Type B pancreatic cell (in vitro differentiated cells): ENCODE data around the gene FSTL3. TPM values are rescaled to one million over a fixed set of nuclear protein-coding genes. Genes with fewer than 3 reads are reported as not detected.

Source experiments
- DNase-seq: peaks from one replicate; pipeline ENCODE4 v3.0.0; 2021; ENCODE audit warnings: mixed read lengths; ENCODE audit not compliant: unreplicated experiment; ENCODE audit errors: extremely low spot score
- H3K27ac Mint-ChIP-seq: 2 replicates; pipeline ENCODE4 v1.8.0; 2021; ENCODE audit warnings: mild to moderate bottlenecking, mixed read lengths
- H3K27me3 Mint-ChIP-seq: 2 replicates; pipeline ENCODE4 v1.8.0; 2021; ENCODE audit warnings: mixed read lengths
- H3K36me3 Mint-ChIP-seq: 2 replicates; pipeline ENCODE4 v1.8.0; 2021; ENCODE audit warnings: mixed read lengths
- H3K4me1 Mint-ChIP-seq: one replicate; pipeline ENCODE4 v1.8.0; 2021; ENCODE audit warnings: mixed read lengths; ENCODE audit not compliant: unreplicated experiment
- H3K4me3 Mint-ChIP-seq: 2 replicates; pipeline ENCODE4 v1.8.0; 2021; ENCODE audit warnings: mild to moderate bottlenecking, mixed read lengths
- H3K9me3 Mint-ChIP-seq: 2 replicates; pipeline ENCODE4 v1.8.0; 2021; ENCODE audit warnings: mixed read lengths
- CTCF ChIP-seq: fragments of 200-600 bp; sonication (generic); conservative IDR thresholded peaks from 2 replicates; pipeline ENCODE4 v1.5.0; 2021; ENCODE audit warnings: antibody characterized with exemption, mild to moderate bottlenecking
- total RNA-seq: library from RNA; stranded (reverse); gene quantifications from 2 replicates; pipeline ENCODE4 v1.2.1, GENCODE V29; 2021; ENCODE audit warnings: low replicate concordance

Gene FSTL3
- total RNA-seq, 1 donor from 2014 or later: 11.0 TPM

- H3K4me1 Mint-ChIP-seq: peaks cover 4% of the 10 kb centered on the region
- DNase-seq: no peak
- H3K27ac Mint-ChIP-seq: no peak overlapping the region
- H3K4me3 Mint-ChIP-seq: no peak overlapping the region
- H3K36me3 Mint-ChIP-seq: no peaks in the 10 kb centered on the region
- no peak for TF ChIP-seq CTCF
- H3K27me3 Mint-ChIP-seq: no peaks in the 10 kb centered on the region
- no peaks in the 10 kb centered on the region for H3K9me3 Mint-ChIP-seq
These were observed 53.9 kb downstream of the FSTL3 start for GRCh38 chr19:729965-730668.

GRCh38 chr19:731000-731399 lies 54.8 kb downstream of the FSTL3 start:
- no peak overlapping the region for H3K27ac Mint-ChIP-seq
- H3K9me3 Mint-ChIP-seq: no peaks in the 10 kb centered on the region
- no peaks in the 10 kb centered on the region for H3K36me3 Mint-ChIP-seq
- TF ChIP-seq CTCF: no peak
- H3K4me1 Mint-ChIP-seq: peaks cover 4% of the 10 kb centered on the region
- no peaks in the 10 kb centered on the region for H3K27me3 Mint-ChIP-seq
- no peak overlapping the region for H3K4me3 Mint-ChIP-seq
- no peak for DNase-seq

GRCh38 chr19:732148-733069 lies 56.2 kb downstream of the FSTL3 start:
- TF ChIP-seq CTCF: no peak

More at GRCh38 chr19:732148-733069, 56.2 kb downstream of the FSTL3 start:
- H3K9me3 Mint-ChIP-seq: no peaks in the 10 kb centered on the region
- peaks cover 4% of the 10 kb centered on the region for H3K4me1 Mint-ChIP-seq
- H3K27ac Mint-ChIP-seq: no peak overlapping the region
- no peaks in the 10 kb centered on the region for H3K27me3 Mint-ChIP-seq
- no peaks in the 10 kb centered on the region for H3K36me3 Mint-ChIP-seq
- H3K4me3 Mint-ChIP-seq: no peak overlapping the region
- no peak for DNase-seq

Other genes with a start within 250 kb of the FSTL3 start
- 35.4 and 40.5 TPM in 2 replicates for gene SHC2, start 215.4 kb upstream of the FSTL3 start, total RNA-seq
- gene MADCAM1, start 179.9 kb upstream of the FSTL3 start, total RNA-seq: 0.74 and 2.7 TPM in 2 replicates
- gene TPGS1, start 168.9 kb upstream of the FSTL3 start, total RNA-seq: 18.0 and 26.1 TPM in 2 replicates
- 93.0 and 95.0 TPM in 2 replicates for gene CDC34, start 144.6 kb upstream of the FSTL3 start, total RNA-seq
- 0.34 TPM in 1 of 2 replicates, not detected in the other for gene GZMM, start 132.3 kb upstream of the FSTL3 start, total RNA-seq
- gene BSG, start 103.8 kb upstream of the FSTL3 start, total RNA-seq: 497 and 522 TPM in 2 replicates
- 1.4 and 1.9 TPM in 2 replicates for gene HCN2, start 86.5 kb upstream of the FSTL3 start, total RNA-seq
- gene POLRMT, start 42.9 kb upstream of the FSTL3 start, total RNA-seq: 52.2 and 59.8 TPM in 2 replicates
- gene FGF22, start 36.5 kb upstream of the FSTL3 start, total RNA-seq: not detected in 2 replicates
- gene RNF126, start 13.2 kb upstream of the FSTL3 start, total RNA-seq: 38.1 and 41.3 TPM in 2 replicates
- not detected in 2 replicates for gene PRSS57, start 19.1 kb downstream of the FSTL3 start, total RNA-seq
- gene PALM, start 32.5 kb downstream of the FSTL3 start, total RNA-seq: 63.3 and 64.1 TPM in 2 replicates
- 9.4 and 20.8 TPM in 2 replicates for gene MISP, start 74.7 kb downstream of the FSTL3 start, total RNA-seq
- 416 and 496 TPM in 2 replicates for gene PTBP1, start 121.1 kb downstream of the FSTL3 start, total RNA-seq
- gene PLPPR3, start 145.6 kb downstream of the FSTL3 start, total RNA-seq: 9.9 and 29.2 TPM in 2 replicates
- 0.41 TPM in 1 of 2 replicates, not detected in the other for gene AZU1, start 151.4 kb downstream of the FSTL3 start, total RNA-seq
- 0.45 TPM in 1 of 2 replicates, not detected in the other for gene PRTN3, start 164.6 kb downstream of the FSTL3 start, total RNA-seq
- gene ELANE, start 175.9 kb downstream of the FSTL3 start, total RNA-seq: not detected in 2 replicates
- gene CFD, start 183.3 kb downstream of the FSTL3 start, total RNA-seq: 5.5 and 11.3 TPM in 2 replicates
- gene MED16, start 216.8 kb downstream of the FSTL3 start, total RNA-seq: 59.6 and 74.2 TPM in 2 replicates
- gene RNU6-9, start 217.1 kb downstream of the FSTL3 start, total RNA-seq: not detected in 2 replicates
- 48.8 and 56.7 TPM in 2 replicates for gene R3HDM4, start 236.8 kb downstream of the FSTL3 start, total RNA-seq
- gene KISS1R, start 240.9 kb downstream of the FSTL3 start, total RNA-seq: 1.2 and 2.2 TPM in 2 replicates
- gene ARID3A, start 249.6 kb downstream of the FSTL3 start, total RNA-seq: 83.0 and 124 TPM in 2 replicates